ENCODE measurements around the gene PPP2R2D.

GRCh38 chr10:131994435-131994834 lies 93.6 kb downstream of the PPP2R2D start:
- TF ChIP-seq, protein P1, sequence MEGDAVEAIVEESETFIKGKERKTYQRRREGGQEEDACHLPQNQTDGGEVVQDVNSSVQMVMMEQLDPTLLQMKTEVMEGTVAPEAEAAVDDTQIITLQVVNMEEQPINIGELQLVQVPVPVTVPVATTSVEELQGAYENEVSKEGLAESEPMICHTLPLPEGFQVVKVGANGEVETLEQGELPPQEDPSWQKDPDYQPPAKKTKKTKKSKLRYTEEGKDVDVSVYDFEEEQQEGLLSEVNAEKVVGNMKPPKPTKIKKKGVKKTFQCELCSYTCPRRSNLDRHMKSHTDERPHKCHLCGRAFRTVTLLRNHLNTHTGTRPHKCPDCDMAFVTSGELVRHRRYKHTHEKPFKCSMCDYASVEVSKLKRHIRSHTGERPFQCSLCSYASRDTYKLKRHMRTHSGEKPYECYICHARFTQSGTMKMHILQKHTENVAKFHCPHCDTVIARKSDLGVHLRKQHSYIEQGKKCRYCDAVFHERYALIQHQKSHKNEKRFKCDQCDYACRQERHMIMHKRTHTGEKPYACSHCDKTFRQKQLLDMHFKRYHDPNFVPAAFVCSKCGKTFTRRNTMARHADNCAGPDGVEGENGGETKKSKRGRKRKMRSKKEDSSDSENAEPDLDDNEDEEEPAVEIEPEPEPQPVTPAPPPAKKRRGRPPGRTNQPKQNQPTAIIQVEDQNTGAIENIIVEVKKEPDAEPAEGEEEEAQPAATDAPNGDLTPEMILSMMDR (IDR thresholded peaks at IDR 0.05): no peak
- TF ChIP-seq POLR2AphosphoS5 (IDR thresholded peaks at IDR 0.05): no peak
- no peak for TF ChIP-seq POLR2A (IDR thresholded peaks at IDR 0.05)
- TF ChIP-seq EP300 (IDR thresholded peaks at IDR 0.05): no peak
